Stimulated activated CD4-positive, alpha-beta T cell treated with anti-CD3 and anti-CD28 coated beads, Interleukin-4, amount 100 ng/mL, for 1 hour (primary cell): ENCODE results near the gene GIMAP7.
"Not testable (repeated sequence)": the region's sequence is repeated elsewhere in the genome, so short reads cannot be mapped to it uniquely, and the experiment has no call there.

ENCODE experiments used
- DNase-seq: peaks from one replicate; pipeline ENCODE4 v3.0.0-alpha.2; 2020

The GIMAP7 gene

GRCh38 chr7:150515248-150516147 lies 826 bp downstream of the GIMAP7 start:
- no peak for DNase-seq

- DNase-seq, result no peak
Observed at GRCh38 chr7:150516956-150517745, 2.5 kb downstream of the GIMAP7 start.

- no peak for DNase-seq
Observed at GRCh38 chr7:150519310-150519709, 4.6 kb downstream of the GIMAP7 start.

GRCh38 chr7:150520145-150520544 lies 5.5 kb downstream of the GIMAP7 start:
- no peak for DNase-seq

- not testable (repeated sequence) for DNase-seq
Observed at GRCh38 chr7:150522931-150523330, 8.3 kb downstream of the GIMAP7 start.

- DNase-seq, result no peak
Observed at GRCh38 chr7:150524018-150524417, 9.3 kb downstream of the GIMAP7 start.

- DNase-seq, result no peak
Observed at GRCh38 chr7:150531704-150532103, 17.0 kb downstream of the GIMAP7 start.

GRCh38 chr7:150538259-150538658 lies 23.6 kb downstream of the GIMAP7 start:
- DNase-seq, result no peak

GRCh38 chr7:150553163-150553562 lies 38.5 kb downstream of the GIMAP7 start:
- no peak for DNase-seq

- DNase-seq, result no peak
Observed at GRCh38 chr7:150556521-150557138, 42.0 kb downstream of the GIMAP7 start.

GRCh38 chr7:150560486-150560885 lies 45.8 kb downstream of the GIMAP7 start:
- DNase-seq, result no peak

GRCh38 chr7:150562919-150563318 lies 48.2 kb downstream of the GIMAP7 start:
- DNase-seq, result no peak

- DNase-seq, result no peak
Observed at GRCh38 chr7:150564006-150564405, 49.3 kb downstream of the GIMAP7 start.

GRCh38 chr7:150564566-150564965 lies 49.9 kb downstream of the GIMAP7 start:
- no peak for DNase-seq

- no peak for DNase-seq
Observed at GRCh38 chr7:150565239-150565638, 50.6 kb downstream of the GIMAP7 start.

GRCh38 chr7:150566123-150566522 lies 51.5 kb downstream of the GIMAP7 start:
- DNase-seq, result no peak

- no peak for DNase-seq
Observed at GRCh38 chr7:150566572-150566971, 51.9 kb downstream of the GIMAP7 start.

- no peak for DNase-seq
Observed at GRCh38 chr7:150567169-150567568, 52.5 kb downstream of the GIMAP7 start, which contains the start of gene GIMAP4. Gene GIMAP4 (plus strand): TSS chr7:150567390. CDS start chr7:150569902, 2,512 bp downstream.

GRCh38 chr7:150567871-150568301 lies 53.2 kb downstream of the GIMAP7 start:
- no peak for DNase-seq

- peak; percentile 20 for DNase-seq
Observed at GRCh38 chr7:150568714-150569113, 54.0 kb downstream of the GIMAP7 start.

- DNase-seq, result no peak
Observed at GRCh38 chr7:150569245-150569955, 54.7 kb downstream of the GIMAP7 start.
